H4 (cell line): ENCODE measurements around the gene TSGA10IP. TPM values are rescaled to one million over a fixed set of nuclear protein-coding genes. Genes with fewer than 3 reads are reported as not detected.

Experiments used
- DNase-seq: peaks from one replicate; pipeline ENCODE4 v3.0.0-alpha.2; 2015; ENCODE audit warnings: low spot score
- total RNA-seq: library from RNA; depleted of rRNA; stranded (reverse); fragments of >200 nt; shearing (Covaris generic); gene quantifications from 2 replicates; pipeline ENCODE4 v1.2.3, GENCODE V29; 2014

The TSGA10IP gene
- total RNA-seq, 1 experiment from 2014 or later, result not detected

DNA sequence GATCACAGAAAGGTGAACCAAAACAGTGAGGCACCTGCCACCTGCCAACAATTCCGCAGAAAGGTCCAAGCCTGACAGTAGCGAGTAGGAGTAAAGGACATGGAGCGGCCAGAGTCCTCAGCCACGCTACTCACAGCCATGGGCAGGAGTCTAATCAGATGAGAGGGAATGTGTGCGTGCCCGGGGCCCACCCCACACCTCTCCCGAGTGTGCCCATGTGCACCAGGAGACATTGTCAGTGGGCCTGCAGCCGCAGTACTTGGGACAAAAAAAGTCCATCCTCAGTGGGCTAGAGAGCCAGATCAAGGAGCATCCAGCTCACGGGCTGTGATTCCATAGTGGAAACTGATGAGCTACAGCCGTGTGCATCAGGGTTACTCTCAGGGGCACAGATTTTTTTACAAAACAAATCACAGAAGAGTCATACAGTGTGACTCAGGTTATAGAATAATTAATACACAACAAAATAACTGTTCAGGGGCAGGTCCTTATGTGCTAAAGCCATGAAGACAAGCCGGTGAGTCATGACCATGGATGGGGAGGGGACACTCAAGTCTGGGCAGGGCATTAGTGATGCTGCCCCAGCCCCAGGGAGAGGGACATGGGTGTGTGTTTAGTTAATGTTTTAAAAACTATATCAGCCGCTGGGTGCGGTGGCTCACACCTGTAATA is 28.3 kb downstream of the TSGA10IP start:
- no peak for DNase-seq

- no peak for DNase-seq
Measured at GRCh38 chr11:65975771-65976170, 30.5 kb downstream of the TSGA10IP start.

DNA sequence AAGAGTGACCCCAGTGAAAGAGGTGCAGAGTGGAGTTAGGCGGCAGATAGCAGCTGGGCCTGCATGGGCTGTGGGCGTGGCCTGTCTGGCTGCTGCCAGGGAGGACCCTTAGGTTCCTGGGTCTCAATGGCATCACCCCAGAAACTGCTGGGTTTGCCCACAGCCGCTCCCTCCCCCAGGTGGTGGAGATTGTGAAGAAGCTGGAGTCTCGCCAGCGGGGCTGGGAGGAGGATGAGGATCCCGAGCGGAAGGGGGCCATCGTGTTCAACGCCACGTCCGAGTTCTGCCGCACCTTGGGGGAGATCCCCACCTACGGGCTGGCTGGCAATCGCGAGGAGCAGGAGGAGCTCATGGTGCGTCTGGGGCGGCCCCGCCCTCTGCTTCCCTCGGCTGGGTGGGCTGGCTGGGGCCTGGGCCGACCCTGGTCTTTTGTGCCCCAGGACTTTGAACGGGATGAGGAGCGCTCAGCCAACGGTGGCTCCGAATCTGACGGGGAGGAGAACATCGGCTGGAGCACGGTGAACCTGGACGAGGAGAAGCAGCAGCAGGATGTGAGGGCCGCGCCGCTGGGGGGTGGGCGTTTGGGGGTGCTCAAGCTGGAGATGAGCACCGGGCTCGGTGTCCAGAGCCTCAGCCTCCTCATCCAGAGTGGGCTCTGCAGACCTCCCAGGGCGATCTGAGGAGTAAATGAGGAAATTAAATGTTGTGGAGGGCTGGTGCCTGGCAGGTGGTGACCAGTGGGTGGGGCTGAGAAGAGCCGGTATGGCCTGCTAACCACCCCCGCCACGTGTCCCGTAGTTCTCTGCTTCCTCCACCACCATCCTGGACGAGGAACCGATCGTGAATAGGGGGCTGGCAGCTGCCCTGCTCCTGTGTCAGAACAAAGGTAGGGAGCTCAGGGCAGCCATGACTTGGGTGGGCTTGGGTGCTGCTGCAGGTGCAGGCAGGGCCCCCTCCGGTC is 31.2 kb downstream of the TSGA10IP start:
- no peak for DNase-seq

DNA sequence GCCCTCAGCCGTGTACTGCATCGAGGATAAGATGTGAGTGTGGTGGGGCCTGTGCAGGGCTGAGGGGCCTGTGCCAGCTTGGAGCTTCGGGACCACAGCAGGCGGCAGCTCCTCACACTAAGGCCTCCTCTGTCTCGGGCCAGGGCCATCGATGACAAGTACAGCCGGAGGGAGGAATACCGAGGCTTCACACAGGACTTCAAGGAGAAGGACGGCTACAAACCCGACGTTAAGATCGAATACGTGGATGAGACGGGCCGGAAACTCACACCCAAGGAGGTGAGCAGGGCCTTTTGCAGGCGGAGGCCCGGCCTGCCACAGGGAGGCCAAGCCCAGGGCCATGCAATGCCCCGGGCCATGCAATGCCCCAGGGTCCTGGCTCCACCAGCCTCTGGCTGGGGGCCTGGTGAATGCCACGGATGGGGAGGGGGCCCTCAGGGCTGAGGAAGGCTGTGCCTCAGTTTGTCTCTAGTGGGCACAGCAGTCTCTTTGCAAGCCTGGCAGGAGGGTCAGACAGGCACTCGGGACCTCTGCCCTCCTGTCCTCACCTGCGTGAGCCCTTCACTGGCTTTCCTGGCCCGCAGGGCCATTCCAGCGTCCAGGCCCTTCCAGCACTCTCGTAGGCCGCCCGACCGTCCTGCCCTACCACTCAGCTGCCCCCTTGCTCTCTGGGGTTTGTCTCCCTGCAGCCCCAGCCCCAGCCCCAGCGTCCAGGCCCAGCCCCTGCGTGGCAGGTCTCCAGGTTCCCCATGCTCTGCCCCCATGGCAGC is 32.5 kb downstream of the TSGA10IP start:
- DNase-seq, result no peak

DNA sequence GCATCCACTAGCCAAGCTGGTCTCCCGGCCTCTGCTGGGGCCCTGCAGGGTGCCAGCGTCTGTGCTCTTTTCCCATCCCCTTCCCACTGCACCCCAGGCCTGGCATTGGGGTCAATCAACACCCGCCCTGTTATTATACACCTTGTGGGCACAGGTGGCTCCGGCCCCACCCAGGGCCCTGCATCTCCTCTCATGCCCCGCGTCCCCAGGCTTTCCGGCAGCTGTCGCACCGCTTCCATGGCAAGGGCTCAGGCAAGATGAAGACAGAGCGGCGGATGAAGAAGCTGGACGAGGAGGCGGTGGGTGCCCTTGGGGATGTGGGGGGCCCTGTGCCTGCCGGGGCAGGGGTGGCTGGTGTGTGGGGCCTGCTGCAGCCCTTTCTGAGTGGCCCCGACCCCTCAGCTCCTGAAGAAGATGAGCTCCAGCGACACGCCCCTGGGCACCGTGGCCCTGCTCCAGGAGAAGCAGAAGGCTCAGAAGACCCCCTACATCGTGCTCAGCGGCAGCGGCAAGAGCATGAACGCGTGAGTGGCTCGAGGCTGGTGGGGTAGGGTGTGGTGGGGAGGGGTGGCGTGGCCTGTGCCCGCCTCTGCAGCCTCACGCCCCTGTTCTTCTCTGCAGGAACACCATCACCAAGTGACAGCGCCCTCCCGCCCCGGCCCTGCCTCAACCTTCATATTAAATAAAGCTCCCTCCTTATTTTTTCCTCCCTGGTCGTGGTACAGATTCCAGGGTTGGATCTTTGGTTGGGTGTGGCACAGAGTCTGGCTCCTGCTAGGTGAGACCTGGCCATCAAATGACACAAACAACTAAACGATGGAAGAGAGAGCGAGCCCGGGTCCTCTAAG is 33.3 kb downstream of the TSGA10IP start:
- DNase-seq, result no peak

- DNase-seq, result no peak
Measured at GRCh38 chr11:65979261-65979759, 34.0 kb downstream of the TSGA10IP start.

DNA sequence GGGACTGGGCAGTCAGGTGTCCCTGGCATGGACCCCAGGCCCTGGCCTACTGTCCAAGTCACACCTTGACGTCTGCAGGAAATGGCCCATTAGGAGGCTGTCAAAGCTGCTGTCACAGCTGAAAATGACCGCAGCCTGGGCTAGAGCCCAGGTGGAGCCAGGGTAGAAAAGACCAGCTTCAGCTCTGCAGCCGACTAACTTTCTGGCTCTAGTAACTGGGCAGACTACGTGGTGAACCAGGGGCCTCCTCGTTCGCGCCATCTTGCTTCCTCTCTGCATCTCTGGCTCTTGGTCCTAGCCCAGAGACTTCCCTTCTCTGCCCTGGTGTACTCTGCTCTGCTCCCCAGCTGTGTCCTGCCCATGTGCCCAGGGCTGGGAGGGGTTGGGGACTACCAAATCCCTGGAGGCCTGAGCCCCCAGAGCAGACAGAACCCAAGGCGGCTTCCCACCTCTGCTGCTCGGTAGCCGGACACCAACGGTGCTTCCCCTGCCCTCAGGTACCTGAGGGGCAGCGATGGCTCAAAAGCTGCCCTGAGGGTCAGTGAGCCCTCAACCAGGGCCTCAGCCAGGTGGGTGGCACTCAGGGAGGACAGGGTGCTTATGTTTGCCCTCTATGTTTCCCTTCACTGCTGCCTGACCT is 35.9 kb downstream of the TSGA10IP start:
- no peak for DNase-seq

DNA sequence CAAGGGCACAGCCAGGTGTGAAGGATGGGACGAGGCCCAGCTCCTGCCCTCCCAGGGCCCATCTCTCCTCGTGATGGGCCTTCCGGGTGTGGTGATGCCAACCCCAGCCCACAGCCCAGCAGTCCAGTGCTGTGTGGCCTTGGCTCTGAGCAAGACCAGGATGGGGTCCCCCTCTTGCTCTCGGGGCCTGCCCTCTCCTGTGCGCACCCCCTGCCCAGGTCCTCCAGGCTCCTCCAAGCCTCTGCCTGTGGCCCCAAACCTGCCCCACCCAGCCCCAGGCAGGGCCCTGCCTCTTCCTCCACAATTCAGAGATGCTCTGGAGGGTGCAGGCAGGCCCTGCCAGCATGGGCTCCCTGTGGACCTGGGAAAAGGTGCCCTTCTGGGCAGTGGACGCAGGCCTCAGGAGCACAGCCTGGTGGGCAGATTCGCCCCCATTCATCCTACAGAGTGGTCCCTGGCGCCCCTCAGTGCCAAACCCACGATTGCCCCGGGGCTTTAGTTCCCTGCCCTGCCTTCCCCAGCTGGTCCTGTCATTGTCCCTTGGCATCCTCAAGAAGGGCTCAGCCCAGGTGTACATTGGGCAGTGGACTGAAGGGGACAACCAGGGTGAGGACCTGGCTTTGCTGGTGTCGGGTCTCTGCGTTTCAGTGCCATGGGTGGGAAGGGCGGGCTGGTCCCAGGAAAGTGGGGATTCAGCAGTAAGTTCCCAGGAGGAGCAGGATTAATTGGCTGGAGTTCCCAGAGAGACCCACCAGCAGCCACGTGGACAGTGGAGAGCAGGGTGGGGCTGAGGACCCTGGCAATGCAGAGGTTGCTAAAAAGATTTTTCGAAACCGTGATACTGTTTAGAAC is 36.9 kb downstream of the TSGA10IP start:
- DNase-seq, result no peak

GRCh38 chr11:65982824-65983588 is 37.7 kb downstream of the TSGA10IP start:
- no peak for DNase-seq

GRCh38 chr11:65983589-65983987 is 38.3 kb downstream of the TSGA10IP start:
- DNase-seq, result no peak

- no peak for DNase-seq
Measured at GRCh38 chr11:65987336-65987735, 42.1 kb downstream of the TSGA10IP start.

- DNase-seq, result peak; percentile 92
Measured at GRCh38 chr11:65988791-65989592, 43.7 kb downstream of the TSGA10IP start.

- DNase-seq, result no peak
Measured at GRCh38 chr11:65992056-65992455, 46.8 kb downstream of the TSGA10IP start.

- DNase-seq, result no peak
Measured at GRCh38 chr11:65997286-65997685, 52.0 kb downstream of the TSGA10IP start.

DNA sequence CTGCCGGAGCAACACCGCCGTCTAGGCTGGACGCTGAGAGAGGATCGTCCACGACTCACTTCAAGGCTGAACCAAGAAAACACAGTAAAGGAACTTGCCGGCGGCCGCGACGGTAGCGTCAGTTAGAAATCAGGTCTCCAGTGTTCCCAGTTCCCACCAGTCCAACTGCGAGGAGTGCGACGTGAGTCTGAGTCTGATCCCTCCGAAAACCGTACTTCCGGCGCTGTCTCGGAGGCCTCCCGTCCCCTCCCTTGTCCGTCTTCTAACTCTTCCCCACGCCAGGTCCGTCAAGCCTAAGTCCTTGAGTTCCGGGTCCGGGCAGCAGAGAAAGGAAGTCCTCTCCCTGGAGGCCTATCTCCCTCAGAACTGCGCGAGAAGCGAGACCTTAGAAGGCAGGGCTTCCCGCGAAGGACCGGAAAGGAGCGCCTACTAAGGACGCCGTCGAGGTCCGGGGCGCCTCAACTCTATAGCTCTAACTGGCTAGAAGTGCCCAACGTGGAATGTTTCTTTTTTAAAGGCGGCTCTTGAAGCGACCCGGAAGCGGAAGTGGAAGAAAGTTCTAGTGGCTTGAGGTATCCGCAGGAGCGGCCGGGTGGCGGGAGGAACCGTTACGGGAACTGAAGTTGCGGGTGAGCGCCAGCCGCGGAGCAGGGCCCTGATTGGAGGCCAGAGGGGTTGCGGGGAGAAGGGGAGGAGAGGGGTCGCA is 56.8 kb downstream of the TSGA10IP start, which contains the start of the genes BANF1 and EIF1AD:
BANF1 (plus strand) TSS at position 562 of the 706 bp plus-strand sequence. CDS start 748 bp downstream, outside the sequence.
EIF1AD (minus strand) TSS at position 216 of the 706 bp plus-strand sequence. CDS start 1,768 bp downstream, outside the sequence.
- DNase-seq, result peak; percentile 96

GRCh38 chr11:66002648-66003225 is 57.5 kb downstream of the TSGA10IP start:
- DNase-seq, result peak; percentile 49

- no peak for DNase-seq
Measured at GRCh38 chr11:66003291-66003690, 58.0 kb downstream of the TSGA10IP start.
